Stimulated activated CD8-positive, alpha-beta memory T cell treated with anti-CD3 and anti-CD28 coated beads, Interleukin-4, amount 100 ng/mL, for 48 hours (primary cell): ENCODE data around the gene RALGPS2.
"Not testable (repeated sequence)": the region's sequence is repeated elsewhere in the genome, so short reads cannot be mapped to it uniquely, and the experiment has no call there.

Source experiments
- DNase-seq: peaks from one replicate; pipeline ENCODE4 v3.0.0-alpha.2; 2020

Gene RALGPS2

DNA sequence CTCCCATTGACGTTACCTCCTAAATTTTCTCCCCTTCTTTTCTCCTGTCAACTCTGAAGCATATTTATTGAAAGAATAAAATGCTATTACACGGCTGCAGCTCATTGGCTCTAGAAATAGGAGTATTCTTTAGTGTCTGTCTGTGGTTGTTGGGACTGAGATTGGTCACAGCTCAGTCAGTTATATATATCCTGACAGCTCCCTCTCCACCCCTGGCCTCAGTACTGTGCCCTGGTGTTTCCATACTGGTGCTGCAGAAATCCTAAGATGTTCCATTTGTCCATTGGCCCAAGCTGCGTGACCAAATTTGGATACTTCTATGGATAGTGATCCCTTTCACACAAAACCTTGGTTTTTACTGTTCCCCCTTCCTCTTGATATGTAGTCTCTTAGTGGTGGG is 67.3 kb downstream of the RALGPS2 start:
- DNase-seq = no peak

DNA sequence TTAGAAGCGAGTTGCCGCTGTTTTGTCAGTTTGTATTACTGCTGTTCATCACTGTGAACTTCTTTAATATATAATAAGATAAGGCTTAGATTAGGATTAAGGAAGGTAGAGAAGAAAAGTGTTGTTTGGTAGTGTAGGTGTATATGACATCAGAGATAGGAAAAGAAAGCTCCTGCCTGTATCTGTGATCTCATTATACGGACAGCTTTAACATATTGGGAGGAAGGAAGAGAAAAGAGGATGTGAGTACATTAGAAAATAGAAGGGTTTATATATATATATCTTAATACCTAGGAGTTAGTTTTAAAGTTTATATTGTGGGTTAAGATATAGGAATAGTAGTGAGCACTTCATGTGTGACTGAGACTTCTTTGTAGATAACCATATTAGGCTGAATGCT is 71.0 kb downstream of the RALGPS2 start:
- DNase-seq = no peak

DNA sequence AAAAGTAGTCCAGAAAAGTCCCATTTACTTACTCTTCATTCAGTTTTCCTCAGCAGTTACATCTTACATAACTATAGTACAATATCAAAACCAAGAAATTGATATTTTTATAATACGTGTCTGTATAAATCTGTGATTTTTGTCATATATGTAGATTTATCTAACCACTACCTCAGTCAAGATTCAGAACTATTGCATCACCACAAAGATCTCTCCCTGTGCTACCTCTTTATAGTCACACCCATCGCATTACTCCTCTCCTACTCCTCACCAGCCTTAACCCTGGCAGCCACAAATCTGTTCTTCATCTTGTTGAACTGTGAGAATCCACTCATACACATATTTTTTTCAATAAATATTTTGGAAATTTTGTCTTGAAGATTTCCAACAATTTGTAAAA is 72.5 kb downstream of the RALGPS2 start:
- no peak for DNase-seq

DNA sequence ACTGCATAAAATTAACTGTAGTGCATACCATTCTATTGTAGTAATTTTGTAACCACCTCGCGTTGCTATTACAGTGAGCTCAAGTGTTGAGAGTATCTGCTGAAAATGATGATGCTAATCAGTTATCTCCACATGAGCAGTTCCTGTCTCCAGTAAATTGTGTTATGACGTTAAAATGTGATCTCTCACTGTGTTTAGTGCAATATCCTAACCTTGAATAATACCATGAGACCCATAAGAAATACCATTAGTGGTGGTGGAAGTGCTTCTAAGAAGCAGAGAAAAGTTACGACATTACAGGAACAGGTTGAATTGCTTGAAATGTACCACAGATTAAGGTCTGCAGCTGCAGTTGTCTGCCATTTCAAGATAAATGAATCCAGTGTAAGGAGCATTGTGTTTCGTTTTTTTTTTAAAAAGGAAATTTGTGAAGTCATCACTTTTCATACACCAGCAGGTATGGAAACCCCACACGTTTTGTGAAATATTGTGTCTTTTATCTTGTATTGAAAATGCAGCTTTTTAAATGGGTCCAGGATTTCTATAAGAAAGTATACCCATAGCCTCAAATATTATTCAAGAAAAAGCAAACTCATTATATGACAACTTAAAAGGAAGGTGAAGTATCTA is 73.3 kb downstream of the RALGPS2 start:
- no peak for DNase-seq

DNA sequence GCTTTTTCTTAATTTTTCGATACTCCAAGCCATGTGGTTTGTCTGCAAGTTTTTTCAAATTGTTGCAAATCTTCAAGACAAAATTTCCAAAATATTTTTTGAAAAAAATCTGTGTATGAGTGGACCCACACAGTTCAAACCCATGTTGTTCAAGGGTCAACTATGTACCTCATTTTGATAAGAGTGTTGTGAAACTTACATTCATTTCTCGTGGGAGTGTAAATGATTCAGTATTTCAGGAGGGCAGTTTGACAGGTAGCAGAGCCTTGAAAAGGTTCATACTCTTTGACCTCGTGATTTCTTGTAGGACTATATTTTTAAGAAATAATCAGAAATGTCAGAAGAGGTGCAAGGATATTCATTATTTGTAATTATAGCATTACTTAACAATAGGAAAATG is 77.8 kb downstream of the RALGPS2 start:
- no peak for DNase-seq

DNA sequence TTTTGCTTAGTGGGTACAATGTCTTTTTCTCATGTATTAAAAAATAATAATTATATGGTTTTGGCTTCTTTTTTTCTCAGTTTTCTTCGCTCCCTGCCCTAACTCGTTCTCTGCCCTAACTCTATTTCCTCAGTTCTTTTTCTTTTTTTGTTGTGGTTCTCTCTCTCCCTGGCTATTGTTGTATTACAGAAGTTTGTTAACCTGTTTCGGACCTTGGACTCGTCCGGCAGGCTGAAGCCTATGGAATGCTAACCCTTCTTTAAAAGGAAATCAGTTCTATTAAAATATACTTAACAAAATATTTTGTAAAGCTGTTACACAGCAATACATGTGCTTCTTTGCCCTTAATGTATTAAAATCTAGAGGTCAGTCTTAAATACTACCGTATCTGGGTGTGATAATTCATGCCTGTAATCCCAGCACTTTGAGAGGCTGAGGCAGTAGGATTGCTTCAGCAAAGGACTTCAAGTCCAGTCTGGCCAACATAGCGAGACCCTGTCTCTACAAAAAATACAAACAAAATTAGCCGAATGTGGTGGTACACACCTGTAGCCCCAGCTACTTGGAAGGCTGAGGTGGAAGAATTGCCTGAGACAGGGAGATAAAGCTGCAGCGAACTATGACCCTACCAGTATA is 81.7 kb downstream of the RALGPS2 start:
- DNase-seq = no peak

DNA sequence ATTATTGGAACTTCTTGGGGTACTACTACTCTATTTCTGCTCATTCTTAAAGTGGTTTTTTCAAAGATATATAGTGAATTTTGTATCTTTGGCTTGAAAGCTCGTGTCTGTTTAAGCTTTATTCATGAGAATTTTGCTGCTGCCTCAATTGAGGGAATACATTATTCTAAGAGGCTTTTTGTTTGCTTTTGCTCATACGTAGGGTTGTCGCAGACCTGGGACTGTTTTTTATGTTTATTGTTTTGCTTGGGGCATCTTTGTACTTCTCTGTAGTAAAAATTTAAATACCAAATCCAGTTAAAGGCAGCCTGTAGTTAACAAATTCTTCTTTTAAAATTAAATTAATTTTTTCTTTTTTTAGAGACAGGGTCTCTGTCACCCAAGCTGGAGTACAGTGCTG is 83.5 kb downstream of the RALGPS2 start:
- no peak for DNase-seq

DNA sequence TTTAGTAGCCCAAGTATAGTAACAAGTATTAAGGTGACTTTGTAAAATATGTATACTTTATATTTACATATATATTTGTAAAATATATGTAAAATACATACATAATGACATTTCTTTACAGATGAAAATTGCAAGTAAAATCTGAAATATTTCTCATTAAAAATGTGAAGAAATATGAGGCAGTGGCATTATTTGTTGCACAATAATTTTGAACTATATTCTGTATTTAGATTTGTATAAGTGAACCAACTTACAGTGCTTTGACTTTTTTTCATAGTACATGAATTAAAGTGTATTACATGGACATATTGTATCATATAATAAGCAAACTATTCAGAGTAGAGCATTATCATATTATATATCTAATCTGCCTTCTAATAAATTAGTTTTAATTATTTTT is 85.5 kb downstream of the RALGPS2 start:
- DNase-seq = no peak

DNA sequence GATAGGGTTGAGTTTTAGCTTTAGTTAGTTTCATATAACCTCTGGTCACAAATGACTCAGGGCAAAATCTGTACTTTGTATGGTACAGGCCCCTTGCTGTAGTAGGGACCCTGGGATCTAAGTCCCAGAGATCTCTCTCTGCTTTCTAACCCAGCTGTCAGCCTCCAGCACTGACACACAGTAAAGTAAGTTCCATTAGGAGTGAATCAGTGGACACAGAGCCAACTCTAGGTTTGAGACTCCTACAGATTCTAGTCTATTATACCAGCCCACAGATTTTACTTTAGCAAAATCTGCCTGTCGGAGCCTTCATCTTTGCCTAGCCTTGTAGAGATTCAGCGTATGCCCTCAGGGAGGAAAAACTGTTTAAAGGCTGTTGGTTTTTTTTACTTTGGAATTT is 93.4 kb downstream of the RALGPS2 start:
- DNase-seq = no peak

DNA sequence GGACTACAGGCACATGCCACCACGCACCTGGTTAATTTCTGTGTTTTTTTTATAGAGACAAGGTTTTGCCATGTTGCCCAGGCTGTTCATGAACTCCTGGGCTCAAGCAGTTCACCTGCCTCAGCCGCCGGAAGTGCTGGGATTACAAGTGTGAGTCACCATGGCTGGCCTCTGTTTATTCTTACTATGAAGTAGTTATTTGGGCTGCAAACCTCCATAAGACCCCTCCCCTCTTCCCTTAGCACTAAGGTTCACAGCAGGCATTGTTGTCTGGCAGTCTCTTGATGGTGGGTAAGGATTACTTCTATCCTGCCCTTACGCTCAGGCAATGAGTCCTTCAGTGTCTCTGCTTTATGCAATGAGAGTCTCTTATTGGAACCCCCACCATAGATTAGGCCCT is 94.1 kb downstream of the RALGPS2 start:
- no peak for DNase-seq

DNA sequence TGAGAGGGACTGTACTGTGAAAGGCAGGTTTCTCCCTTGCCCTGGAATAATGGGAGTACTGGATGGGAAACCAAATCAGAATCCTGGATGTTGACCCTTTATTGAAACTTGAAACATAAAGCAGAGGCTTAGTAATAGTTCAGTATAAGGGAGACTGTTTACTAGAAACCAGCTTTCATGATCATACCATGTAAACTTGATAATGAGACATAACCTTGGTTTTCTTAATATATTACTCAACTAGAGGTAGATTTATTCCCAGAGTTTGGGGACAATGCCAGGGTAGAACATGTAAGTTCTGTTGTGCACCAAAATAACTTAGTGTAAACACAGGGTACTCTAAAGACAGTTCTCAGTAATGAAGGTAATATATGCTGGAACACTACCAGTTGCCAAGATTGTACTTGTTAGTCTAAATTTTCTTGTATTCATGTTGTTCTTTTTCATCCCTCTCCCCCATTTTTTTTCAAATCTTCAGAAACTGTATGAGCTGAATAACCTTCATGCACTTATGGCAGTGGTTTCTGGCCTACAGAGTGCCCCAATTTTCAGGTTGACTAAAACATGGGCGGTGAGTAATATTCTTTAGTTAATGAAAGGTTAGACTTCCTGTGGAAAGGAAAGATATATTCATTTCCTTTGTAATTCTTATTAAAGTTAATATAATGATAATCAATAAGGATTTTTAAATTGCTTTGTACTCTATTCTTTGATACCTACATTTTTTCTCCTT is 96.3 kb downstream of the RALGPS2 start:
- DNase-seq = no peak

DNA sequence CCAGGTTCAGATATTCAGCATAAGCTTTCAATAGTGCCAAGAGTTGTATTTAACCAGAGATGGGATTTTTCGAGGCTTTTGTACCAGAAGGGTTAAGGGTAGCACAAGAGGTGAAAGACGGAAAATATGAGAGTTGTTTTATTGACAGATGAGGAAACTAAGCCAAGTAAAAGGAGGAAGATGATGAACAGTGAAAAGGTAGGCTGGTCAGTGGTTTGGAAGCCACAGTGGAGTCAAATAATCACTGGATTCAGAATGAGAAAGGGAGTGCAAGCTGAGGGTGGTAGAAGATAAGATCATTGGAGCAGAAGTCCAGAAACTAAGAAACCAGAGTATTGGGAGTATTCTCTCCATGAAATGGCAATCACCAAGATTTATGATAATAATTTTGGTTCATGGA is 100.1 kb downstream of the RALGPS2 start:
- no peak for DNase-seq

DNA sequence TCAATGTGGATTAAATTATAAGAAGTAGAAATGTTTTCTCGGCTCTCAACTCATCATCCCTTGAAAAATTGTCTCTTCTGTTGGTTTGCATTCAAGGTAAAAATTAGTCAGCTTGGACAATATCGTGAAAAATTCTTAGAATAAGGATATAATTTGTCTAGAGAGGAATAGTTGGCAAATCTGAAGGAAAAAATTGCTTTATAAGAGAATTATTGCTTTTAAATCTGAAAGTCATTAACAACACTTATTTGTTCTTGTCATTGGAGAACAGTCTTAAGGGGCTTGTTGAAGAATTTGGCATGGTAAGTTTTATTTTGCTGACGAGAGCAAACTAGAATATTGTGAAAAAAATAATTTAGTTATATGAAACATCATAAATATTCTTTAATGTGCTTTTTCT is 119.4 kb downstream of the RALGPS2 start:
- DNase-seq = no peak

DNA sequence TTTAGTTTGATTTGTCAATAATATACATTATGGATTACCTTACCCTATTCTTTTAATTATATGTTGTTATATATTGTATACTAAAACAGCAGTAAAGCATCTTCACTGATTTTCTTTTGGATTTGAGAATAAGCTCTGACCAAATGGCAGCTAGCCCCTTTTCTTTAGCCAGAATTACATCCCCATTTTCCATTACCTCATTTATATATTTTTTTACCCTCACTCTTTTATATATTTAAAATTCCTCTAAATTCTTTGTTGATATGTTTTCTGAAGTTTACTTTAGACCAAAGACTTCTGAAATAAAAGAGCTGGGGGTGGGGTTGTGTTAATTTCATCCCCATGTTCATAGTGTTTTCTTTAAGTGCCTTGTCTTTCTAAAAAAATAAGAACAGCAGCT is 121.3 kb downstream of the RALGPS2 start:
- no peak for DNase-seq

DNA sequence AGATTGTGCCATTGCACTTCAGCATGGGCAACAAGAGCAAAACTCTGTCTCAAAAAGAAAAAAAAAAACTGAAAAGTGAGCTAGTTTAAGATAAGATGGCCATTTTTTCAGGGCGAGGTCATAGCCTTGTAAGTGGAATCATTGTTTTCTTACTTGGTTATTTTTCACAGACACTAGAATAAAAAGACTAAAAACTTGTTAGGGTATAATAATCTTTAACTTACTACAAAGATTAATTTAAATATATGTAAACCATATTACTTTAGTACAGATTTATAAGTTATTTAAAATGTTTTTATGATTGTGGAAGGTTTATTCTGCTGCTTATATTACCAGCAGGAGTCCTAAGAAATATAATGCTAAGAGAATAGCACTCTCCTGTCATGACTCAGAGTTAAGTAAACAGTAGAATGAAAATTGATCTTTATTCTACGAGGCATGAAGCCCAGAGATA is 122.4 kb downstream of the RALGPS2 start:
- DNase-seq = no peak

DNA sequence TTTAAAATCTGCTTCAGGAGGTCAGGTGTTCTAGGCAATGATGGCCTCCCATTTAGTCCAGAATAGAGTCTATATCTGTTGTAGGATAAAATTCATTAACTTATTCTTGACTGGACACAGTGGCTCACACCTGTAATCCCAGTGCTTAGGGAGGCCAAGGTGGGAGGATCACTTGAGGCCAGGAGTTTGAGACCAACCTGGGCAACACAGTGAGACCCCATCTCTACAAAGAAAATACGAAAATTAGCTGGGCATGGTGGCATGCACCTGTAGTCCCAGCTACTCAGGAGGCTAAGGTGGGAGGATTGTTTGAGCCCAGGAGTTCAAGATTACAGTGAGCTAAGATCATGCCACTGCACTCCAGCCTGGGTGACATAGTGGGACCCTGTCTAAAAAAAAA is 122.9 kb downstream of the RALGPS2 start:
- DNase-seq = not testable (repeated sequence)

DNA sequence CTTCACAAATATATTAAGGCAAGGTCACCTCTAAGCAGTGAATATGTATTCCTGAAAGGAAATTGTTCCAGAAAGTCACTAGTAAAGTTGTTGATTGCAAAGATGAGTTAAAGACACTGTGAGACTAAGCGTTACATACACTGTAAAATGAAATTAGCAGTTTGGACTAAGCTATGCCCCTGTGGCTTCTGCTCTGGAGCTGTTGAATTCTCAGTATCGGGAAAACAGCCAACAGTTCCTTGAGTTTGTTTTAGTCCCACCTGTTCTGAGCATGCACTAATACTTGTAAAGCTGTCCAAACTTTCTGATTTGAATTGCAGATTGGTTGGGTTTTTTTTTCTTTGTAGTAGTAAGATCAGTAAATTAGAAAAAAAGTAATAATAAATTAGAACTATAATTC is 124.9 kb downstream of the RALGPS2 start:
- no peak for DNase-seq

DNA sequence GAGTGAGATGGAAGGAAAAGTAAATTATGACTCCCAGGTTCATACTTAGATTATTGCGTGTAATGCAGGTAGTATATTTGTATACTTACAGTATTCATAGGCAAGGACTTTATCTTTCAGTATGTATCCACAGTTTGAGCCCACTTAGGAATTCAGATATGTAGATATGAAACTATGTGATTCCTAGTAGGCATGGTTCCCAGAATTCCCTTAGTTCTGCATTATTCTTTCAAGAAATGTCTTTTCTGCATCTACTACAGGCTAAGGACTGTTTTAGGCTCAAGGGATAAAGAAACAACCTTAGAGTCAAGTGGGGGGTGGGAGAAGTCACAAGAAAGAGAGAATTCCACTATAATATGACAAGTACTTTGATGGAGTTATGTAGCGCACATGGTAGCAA is 132.1 kb downstream of the RALGPS2 start:
- no peak for DNase-seq

DNA sequence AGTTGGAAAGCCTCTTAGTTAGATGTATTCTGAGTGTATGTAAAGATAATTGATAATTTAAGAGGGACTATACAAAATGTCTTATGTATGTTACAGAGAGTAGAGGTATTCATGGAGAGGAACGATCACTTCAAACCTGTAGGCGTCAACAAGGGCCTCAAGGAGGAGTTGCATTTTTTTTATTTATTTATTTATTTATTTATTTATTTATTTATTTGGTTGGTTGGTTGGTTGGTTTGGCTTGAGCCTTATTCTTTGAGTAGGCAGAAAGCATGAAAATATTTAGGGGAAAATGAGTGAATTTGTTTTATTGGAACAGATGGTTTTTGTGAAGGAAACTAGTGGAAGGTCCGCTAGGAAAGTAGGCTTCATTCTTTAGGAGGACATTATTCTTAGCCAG is 137.4 kb downstream of the RALGPS2 start:
- DNase-seq = no peak

DNA sequence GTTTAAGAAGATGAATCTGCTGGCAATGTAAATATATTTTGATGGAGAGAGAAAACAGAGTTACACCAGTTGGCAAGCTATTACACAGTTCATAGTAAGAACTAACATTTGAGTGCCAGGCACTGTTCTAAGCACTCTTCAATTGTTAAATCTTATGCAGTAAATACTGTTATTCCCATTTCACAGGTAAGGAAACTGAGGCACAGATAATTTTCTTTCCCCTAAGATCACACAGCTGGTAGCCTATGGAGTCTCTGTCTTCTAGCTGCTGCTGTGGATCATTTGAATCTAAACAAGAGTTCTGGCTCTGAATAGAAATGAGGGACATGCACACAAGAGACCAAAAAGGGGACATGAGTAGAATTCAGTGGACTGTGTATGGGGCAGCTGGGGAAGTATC is 137.8 kb downstream of the RALGPS2 start:
- DNase-seq = no peak

DNA sequence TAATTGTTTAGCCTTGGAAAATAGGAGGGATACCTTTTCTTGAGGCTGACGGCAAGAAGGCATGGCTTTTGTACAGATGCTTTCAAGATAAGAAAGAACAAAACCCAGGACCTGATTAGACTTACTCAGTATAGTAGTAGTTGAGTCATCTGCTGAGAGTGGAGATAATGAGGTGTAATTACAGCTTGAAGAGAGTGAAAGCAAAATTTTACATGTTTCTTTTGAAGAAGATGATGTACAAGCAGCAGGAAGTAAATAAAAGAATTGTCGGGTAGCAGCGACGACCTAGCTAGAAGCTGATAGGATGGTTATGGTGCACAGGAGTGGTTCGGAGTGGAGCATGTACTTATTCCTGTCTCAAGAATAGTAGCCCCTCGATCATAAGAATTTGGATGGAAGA is 139.3 kb downstream of the RALGPS2 start:
- no peak for DNase-seq

DNA sequence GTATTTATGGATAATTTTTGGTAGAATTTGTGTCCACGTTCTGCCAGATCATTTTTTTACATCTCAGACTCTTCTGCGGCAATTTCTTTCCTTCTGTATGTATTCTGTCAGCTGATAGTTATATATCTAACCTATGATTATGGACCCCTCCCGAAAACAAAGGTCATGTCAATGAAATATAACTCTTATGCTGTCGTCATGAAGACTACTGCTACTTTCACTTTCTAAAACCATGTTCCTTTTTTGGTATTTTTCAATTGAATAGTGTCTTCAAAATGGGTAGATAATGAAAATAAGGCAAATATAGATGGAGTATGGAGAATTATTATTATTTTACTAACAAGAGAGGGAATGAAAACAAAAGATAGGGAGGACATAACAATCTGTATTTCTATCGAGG is 142.6 kb downstream of the RALGPS2 start:
- DNase-seq = no peak

DNA sequence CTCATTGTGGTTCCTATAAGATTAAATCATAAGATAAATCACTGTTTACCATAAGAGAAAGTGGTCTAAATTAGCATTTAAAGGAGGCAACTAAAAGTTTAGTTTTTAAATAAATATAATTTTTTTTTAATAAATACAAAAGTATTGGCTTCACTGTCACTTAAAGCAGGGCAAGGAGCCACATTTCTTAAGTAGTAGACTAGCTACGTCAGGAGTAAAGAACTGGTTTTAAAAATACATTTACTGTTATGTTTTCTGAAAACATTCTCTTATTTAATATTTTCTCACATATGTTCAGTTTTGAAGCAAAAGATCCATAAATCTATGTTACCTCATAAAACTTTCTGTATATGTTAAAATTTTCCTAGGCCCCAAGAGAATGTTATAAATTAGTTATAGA is 143.7 kb downstream of the RALGPS2 start:
- no peak for DNase-seq

DNA sequence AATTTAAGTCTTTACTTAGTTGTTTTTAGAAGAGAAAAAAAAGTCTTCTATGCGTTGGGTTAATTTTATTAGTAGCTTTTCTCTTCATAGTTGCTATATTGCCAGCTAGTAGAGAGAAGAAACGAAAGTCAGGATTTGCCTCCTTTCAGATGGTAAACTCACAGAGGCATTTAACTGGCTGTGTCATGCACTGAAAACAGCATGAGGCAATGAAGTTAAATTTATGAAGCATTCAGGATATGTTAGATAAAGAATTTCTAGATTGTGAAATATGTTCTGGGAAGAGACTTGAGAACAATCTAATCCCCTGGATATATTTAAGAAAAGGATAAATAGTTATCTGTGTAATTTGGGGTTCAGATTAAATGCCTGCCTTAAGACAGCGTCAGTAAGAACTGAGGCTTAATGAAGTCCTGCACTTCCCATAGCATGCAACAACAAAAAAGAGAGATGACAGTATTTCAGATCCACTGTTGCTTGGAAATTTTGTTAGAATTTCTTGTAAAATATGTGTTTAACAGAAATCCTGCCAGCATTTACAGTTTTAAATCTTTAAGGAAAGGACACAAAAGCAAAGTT is 144.2 kb downstream of the RALGPS2 start:
- no peak for DNase-seq
